CD4-positive, alpha-beta T cell treated with Interleukin-17A for 1 hour (primary cell): ENCODE measurements around the gene AMPD3.
A peak's percentile ranks its signal among the peaks of the same experiment; 100 is the strongest.
"Not testable (repeated sequence)": the region's sequence is repeated elsewhere in the genome, so short reads cannot be mapped to it uniquely, and the experiment has no call there.

Experiments used
- DNase-seq: peaks from one replicate; pipeline ENCODE4 v3.0.0-alpha.2; 2020

Gene AMPD3

DNA sequence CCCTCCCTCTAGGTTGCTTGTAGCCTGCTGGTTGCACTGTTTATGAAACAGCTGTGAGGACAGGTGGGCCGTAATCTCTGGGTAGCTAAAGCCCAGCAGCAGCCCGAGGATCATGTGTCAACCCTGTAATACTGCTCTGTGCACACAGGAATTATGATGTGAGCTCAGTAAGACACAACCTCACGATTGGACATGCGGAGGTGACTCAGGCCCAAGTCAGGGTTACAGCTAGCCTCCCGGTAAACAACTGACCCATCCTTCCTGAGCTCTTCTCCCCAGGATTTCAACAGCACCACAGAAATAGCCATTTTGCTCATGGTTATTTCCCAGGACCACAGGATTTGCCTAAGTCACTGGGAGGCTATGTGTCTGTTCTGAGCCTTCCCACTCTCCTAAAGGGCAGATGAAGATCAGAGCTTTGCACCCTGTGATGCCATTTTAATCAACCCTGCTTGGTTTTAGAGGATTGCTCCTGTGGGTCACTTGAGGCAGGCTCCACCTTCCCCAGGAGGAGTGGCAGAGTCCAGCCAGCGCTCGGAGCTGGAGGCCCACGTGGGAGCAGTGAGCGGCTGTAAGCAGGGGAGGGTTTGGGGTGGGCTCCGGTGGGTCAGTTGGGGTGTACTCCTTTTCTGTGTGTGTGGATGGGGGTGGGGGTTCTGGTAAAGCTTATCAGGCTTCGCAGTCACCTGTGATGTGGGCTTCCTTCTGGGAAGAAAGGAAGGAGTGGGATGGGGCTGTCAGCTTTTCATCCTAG, at the start of gene AMPD3:
AMPD3 (plus strand) TSS at position 387 of the 754 bp plus-strand sequence. CDS start 6,256 bp downstream, outside the sequence.
- DNase-seq, result no peak

DNA sequence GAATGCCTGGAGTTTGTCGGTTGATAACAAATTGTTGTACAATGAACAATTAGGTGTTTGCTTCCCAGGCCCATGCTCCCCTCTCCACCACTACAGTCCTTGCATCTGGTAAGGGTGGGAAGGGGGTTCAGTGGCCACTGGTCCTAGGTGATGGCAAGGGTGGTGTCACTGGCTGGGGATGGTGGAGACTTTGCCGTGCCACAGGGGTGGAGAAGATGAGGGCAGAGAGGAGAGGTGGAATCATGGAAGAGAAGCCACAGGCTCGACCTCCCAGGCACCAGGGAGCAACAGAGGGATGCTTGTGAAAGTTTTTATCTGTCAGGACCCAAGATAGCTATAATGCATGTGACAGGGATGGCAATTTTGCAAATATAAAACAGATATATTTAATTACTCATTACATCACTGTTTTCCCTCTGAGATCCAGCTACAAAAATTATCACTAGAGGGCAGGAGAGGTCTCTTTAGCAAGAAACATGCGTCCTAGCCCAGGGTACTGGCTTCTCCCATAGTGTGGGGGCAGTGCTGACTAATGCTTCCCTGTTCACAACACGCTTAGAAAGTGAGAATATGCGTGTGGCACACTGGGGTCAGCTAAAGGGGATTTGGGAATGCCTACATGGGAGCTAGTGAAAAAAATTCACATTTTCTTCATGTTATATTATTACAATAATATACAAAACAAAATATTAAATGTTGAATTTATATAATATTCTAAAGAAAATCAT, 49.0 kb upstream of the AMPD3 start:
- DNase-seq, result peak; percentile 73

DNA sequence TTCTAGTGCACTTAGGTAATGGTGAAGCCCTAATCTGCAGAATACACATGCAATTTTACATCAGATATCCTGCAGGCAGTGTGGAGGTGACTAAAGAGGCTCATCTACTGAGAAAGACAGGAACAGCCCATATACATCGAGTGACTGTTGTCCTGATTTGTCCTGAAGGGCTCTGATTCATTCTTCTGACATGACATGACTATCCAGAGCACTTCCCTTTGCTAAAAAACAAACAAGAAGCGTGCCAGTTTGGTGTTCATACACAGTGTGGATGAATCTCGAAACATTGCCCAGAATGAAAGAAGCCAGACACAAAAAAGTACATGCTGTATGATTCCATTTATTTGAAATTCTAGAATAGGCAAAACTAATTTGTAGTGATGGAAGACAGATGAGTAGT, 48.0 kb upstream of the AMPD3 start:
- DNase-seq, result no peak

DNA sequence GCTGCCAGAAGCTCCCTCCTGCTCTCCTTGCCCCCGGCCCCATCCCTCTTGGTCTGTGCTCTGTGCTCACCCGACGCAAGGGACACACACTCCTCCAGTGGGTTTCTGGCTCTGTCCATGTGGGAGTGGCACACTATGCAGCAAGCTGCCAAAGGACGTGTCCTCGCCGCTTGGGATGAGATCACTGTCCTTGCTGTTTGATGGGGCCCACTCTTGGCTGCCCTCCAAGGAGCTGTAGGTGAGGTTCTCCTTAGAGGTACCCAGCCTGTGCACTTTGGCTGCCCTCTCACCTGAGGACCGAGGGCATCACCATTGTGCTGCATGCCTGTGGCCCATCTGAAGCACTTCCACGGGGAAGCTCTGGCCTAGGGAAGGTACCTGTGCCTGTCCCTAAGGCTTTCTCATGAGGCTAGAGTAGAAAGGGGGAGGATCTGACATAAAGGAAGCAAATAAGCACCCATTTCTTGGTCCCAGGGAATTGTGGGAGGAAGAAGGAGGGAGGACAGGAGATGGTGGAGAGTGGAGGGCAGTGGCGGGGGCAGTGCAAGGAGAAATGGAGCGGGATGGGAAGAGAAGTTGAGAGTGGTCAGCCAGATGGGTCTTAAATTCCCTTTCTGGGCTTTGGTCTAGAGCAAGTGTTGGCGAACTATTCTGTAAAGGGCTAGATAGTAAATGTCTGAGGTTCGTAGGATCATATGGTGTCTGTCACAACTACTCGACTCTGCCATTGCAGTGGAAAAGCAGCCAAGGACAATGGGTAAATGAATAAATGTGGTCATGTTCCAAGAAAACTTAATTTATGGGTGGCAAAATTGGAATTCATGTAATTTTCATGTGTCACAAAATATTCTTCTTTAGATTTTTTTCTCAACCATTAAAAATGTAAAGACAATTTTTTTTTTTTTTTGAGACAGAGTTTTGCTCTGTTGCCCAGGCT, 47.0 kb upstream of the AMPD3 start:
- no peak for DNase-seq

DNA sequence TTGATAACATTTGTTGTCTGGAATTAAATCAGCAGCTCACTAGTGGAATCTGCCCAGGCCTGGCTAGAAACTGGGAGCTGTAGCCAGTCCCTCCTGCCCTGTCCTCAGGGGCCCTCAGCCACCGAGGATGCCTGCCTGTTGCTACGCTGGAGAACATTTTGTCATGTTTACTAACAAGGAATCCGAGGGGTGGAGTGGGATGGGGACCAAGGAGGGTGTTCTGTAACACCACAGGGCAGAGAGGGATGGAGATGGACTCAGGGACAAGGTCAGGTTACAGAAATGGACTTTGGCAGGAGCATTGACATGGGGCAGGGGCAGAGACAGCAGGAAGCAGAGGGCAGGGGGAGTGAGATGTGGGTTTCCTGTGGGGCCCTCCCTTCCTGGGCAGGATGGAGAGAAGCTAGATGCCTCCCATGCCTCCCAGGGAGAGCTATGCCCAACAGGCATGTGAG, 45.8 kb upstream of the AMPD3 start:
- DNase-seq, result no peak

DNA sequence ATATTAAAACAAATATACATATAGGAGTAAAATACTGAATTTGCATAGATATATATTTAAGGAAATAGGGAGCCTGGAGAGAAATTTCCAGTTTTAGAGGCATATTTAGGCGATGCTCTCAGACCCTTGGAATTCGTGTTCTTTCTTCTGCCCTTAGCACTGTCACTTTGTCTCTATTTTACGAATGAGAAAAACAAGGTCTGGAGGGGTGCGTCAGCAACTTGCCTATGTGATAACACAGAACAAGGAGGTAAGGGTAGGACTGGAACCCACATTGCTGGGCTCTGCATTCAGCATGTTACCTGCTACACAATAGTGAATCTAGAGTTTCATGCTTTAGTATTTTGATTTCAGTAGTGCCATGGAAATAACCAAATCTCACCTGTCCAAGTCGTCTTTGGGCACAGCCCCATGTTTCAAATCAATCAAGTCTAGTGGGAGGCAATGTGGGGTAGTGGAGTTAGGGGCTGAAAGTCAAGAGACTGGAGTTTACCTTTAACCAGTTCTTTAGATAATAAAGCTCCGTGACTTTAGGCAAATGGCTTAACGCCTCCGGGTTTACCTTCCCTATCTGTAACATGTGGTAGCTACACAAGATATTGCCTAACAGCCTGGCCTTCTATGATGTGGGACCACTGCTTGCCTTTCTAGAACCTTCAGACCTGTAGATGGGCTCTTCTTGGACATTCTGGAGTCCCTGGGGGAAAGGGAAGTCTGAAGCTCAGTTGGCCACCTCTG, 44.8 kb upstream of the AMPD3 start:
- DNase-seq, result no peak

DNA sequence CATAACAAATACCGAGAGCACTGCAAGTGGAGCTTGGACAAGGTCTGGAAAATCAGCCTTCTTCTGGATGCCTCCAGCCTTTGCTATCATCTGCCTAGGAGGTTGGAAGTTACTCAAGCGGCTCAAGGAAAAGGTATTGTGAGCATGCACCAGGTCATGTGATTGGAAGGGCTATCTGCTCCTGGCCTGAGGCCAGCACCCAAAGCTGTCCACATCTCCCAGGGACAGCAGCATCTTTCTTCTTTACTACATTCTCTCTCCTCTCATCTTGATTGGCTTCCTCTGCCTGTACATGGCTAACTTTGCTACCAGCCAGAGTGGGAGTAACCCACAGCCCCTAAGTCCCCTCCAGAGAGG, 44.2 kb upstream of the AMPD3 start:
- no peak for DNase-seq

DNA sequence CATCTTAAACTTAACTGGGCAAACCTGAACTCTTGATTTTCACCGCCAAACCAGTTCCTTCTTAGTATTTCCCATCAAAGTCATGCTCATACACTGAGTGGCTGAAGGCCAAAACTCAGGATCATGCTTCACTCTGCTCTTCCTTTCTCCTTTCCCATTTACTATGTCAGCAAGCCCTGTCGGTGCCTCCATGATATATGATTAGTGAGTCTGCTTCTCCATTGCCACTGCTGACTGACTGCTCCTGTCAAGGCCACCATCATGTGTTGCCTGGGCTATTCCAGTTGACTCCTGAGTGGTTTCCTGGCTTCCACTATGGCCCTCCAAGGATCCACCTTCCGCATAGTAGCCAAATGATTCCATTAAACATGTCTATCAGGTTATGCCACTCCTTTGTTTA, 42.8 kb upstream of the AMPD3 start:
- DNase-seq, result no peak

DNA sequence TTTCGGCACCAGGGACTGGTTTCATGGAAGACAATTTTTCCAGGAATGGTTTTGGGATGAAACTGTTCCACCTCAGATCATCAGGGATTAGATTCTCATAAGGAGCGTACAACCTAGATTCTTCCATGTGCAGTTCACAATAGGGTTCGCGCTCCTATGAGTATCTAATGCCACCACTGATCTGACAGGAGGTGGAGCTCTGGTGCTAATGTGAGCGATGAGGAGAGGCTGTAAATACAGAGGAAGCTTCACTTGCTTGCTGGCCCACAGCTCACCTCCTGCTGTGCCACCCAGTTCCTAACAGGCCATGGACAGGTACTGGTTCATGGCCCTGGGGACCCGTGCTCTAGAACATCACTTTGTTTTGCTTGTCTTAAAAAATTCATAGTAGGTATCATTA, 41.8 kb upstream of the AMPD3 start:
- DNase-seq, result peak; percentile 73

DNA sequence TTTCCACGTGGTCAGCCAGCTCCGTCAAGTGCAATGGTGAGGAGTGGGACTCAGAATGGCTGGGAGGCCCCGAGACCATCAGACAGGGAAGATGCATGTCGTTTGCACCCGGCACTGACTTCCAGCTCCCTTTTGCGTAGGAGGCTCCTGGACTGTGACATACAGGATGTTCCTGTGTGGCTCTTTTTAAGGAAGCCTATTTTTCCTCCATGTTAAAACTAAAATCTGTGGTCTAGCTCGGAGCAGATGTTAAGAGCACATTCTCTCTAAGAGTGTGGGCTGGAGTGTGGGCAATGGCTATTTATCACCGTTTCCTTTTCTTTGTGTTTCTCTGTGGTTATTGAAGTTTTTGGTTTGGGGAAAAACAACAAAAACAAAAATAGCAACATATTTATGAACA, 40.9 kb upstream of the AMPD3 start:
- no peak for DNase-seq

DNA sequence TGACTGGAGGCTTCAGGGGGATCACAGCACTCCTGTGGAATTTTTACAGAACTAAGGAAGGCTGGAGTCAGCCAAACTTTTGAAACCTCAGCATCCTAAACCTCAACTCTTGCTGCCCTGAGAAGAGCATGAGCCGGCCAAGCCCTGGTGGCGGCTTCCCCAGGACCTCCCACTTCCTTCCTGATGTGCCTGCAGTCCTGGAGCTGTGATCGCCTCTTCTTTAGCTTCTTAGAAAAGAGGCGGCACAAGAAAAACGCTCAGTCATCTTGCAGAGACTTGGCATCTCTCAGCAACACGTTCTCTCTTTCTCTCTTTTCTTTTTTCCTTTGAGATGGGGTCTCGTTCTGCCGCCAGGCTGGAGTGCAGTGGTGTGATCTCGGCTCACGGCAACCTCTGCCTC, 40.4 kb upstream of the AMPD3 start:
- DNase-seq, result peak; percentile 18

DNA sequence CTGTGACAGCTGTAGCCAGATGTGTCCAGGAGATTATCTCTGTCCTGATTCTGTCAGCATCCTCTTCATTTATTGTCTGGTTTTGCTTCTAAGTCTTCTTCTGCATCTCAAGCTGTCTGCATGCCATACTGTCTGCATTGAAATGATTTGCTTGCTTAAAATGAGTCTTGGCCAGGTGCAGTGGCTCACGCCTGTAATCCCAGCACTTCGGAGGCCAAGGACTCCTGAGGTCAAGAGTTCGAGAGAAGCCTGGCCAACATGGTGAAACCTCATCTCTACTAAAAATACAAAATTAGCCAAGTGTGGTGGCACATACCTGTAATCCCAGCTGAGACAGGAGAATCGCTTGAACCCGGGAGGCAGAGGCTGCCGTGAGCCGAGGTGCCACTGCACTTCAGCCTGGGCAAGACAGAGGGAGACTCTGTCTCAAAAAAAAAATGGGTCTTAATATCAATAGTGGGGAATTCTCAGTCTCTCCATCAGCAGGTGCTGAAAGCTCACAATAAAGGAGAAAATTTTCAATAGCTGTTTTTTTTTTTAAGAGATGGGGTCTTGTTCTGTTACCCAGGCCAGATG, 39.2 kb upstream of the AMPD3 start:
- no peak for DNase-seq

DNA sequence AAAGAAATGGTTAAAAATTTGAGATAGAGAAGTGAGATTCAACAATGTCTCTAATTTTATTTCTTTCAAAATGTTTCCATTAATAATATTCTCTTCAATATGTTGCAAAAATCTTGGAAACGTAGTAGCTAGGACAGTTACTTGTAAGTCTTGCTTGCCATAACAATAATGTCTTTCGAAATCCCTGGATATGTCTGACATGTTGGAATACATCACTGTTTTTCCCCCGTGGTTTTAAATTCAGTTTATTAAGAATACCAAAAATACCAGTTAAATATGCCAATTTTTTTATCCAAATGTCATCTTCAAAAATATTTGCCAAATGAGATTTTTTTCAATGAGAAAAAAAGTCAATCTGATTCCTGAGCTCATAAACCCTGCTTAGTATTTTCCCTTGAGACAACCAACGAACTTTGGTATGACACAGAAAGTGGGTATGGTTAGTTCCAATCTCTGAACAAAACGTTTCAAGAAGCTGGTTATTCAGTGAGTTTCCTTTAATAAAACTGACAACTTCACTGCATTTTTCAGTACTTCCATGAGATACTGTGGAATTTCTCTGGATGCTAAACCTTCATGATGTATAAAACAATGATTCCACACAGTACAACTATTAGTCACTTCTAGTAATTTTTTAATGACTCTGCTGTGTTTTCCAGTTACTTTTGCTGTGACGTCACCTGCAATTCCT, 36.7 kb upstream of the AMPD3 start:
- no peak for DNase-seq

DNA sequence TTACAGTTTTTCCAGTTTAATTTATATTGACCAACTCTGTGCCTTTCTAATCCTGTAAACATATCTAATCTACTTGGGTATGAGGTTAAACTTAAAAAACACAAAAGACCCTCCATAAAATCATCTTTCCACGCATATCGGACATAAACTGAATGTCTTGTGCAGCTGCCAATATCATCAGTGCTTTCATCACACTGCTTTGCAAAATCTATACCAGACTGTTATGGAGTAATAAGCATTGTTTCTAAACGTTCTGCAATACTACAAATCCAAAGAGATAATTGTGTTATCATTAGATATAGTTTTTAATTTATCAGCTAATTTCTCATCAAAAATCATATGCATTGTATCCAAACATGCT, 36.1 kb upstream of the AMPD3 start:
- no peak for DNase-seq

DNA sequence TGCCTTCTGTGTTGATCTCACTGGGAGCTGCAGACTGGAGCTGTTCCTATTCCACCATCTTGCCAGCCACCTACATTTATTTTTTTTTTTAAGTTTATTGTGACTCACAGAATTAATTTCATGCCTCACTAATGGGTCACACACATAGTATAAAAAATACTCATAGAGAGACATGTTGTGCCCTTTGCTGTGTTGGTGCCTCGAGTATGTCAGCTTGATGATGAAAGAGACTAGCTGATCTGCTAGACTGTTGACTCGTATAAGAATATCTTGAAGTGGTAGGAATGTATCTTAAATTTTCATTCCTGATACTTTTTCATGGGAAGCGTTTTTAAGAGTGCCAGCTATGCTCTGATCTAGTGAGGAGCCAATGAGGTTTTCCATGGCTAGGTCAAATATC, 28.6 kb upstream of the AMPD3 start:
- DNase-seq, result no peak

DNA sequence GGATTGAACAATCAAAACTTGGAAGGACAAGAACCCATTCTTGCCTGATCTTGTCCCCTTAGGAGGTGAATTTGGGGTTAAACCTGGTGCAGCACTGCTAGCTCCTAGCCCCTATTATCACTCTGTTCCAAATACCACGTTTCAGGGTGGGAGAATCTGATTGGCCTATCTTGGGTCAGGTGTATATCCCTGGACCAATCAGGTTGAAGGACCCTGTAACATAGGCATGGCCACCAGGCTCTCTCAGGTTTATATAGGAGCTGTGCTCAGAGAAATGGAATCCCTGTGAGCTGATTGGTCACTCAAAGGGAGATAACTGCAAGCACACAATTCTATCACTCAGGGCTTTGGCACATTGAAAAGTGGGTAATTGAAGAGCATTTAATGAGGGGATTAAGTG, 26.6 kb upstream of the AMPD3 start:
- no peak for DNase-seq

DNA sequence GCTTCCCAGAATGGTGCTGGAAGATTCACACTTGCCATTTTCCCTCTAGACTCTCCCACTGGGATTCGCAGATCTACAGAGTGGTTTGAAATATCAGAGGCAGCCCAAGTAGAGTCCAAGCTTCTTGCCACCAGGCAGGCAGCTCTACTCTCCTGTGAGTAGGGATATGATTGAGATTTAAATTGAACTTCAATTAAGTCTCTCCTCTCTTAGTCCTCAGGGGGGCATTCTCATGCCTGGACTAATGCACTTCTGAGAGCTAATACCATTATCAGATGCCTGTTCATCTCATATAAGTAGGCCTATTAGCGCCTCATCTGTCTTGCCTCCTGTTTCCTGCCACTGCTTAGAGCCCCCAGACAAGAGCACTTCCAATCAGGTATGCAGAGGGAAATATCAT, 25.5 kb upstream of the AMPD3 start:
- no peak for DNase-seq

DNA sequence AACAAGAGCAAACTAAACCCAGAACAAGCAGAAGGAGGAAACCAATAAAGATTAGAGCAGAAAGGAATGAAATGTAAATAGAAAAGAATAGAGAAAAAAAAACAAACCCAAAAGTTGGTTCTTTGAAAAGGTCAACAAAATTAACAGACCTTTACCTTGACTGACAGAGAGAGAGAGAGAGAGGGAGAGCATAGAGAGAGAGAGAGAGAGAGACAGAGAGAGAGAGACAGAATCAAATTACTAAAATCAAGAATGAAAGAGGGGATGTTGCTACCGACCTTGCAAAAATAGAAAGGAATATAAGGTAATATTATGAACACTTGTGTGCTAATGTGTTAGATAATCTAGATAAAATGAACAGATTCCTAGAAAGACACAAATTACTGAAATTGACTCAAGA, 22.6 kb upstream of the AMPD3 start:
- no peak for DNase-seq

DNA sequence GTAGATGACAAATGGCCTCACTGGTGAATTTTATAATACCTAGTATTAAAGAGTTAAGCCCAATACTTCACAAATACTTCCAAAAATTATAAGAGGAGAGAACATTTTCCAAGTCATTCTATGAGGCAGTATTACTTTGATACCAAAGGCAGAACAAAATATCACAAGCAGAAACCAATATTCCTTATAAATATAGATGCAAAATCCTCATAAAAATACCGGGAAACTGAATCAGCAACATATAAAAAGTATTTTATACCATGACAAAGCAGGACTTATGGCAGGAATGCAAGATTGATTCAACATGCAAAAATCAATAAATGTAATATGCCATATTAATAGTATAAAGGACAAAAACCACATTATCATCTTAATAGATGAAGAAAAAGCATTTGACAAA, 22.1 kb upstream of the AMPD3 start:
- DNase-seq, result no peak

DNA sequence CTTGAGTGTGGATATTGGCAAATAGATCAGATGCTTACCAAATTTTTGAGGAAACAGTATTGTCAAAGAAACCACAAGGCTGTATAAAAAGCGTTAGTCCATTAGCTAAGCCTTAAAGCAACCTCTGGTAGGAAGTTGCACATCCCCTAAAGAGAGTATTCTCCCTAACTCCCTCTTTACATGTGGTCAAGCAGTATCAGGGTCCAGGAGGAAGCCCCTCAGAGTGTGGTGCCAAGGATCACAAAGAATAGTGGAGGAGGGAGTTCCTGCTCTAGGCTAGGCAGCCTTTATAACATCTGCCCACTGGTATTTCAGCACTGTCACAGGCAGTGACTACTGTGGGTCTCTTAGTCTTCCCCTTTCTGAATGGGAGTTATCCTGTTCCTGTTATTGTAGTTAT, 18.8 kb upstream of the AMPD3 start:
- DNase-seq, result no peak

DNA sequence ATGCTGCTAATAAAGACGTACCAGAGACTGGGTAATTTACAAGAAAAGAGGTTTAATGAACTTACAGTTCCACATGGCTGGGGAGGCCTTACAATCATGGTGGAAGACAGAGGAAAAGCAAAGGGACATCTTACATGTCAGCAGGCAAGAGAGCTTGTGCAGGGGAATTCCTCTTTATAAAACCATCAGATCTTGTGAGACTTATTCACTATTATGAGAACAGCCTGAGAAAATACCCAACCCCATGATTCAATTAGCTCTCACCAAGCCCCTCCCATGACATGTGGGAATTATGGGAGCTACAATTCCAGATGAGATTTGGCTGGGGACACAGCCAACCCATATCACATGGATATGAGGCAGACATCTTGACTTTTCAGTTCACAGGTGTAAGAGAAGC, 18.4 kb upstream of the AMPD3 start:
- not testable (repeated sequence) for DNase-seq

DNA sequence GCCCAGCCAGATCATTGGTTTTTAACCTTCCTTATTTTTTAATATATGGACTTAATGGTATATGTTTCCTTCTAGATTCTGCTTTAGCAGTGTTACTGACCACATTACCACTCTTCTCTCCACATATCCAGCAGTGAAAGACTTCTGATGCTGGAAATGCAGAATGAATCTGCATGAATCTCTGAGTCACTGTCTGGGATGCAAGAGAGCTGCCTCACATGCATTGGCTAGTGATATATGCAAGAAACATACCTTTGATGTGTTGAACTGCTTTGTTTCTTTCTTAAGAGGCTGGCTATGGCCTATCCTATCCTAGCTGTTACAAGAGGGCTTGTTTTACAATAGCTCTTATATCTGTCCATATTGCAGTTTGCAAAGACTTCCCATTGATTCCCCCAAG, 16.6 kb upstream of the AMPD3 start:
- no peak for DNase-seq
